ENCODE measurements around the gene MCOLN1. TPM values are rescaled to one million over a fixed set of nuclear protein-coding genes. Genes with fewer than 3 reads are reported as not detected.

Gene MCOLN1
- total and polyA plus RNA-seq, 9 of the 15 experiments (the other 6 are each of a cell fraction or from before 2014, with no cell fraction given) = 0.25 to 15.4 (median 7.1) TPM

- TF ChIP-seq ZBTB8A (IDR thresholded peaks at IDR 0.05; ENCODE audit: partially characterized antibody) = no peak
- no peak for TF ChIP-seq TCF15 (CRISPR knock-in tag; IDR thresholded peaks at IDR 0.05)
- TF ChIP-seq POLR3G (IDR thresholded peaks at IDR 0.05; ENCODE audit: extremely low read depth, insufficient read length, insufficient replicate concordance) = no peak
- no peak for TF ChIP-seq ARID3B (CRISPR knock-in tag; IDR thresholded peaks at IDR 0.05; ENCODE audit: borderline replicate concordance)
- TF ChIP-seq ZNF444 (CRISPR knock-in tag; IDR thresholded peaks at IDR 0.05) = no peak
- no peak for TF ChIP-seq ZBTB1 (CRISPR knock-in tag; IDR thresholded peaks at IDR 0.05; ENCODE audit: borderline replicate concordance, low read depth)
- no peak; the same call in 1 of the 2 replicates for TF ChIP-seq ETS1 (conservative IDR thresholded peaks at IDR 0.05; ENCODE audit: control insufficient read depth, low read depth, low read length)
- TF ChIP-seq ZFP91 (CRISPR knock-in tag; IDR thresholded peaks at IDR 0.05) = no peak
- TF ChIP-seq OTX1 (CRISPR knock-in tag; IDR thresholded peaks at IDR 0.05) = peak; percentile 96
- no peak for TF ChIP-seq SNRNP70 (optimal IDR thresholded peaks at IDR 0.05; ENCODE audit: low read depth, low read length)
- peak; percentile 37; the same call in 1 of the 2 replicates for TF ChIP-seq SOX6 (IDR thresholded peaks at IDR 0.05)
- no peak for TF ChIP-seq L3MBTL2 (IDR thresholded peaks at IDR 0.05)
- no peak for TF ChIP-seq ZBTB9 (CRISPR knock-in tag; IDR thresholded peaks at IDR 0.05)
- no peak for TF ChIP-seq HEY1 (CRISPR knock-in tag; IDR thresholded peaks at IDR 0.05; ENCODE audit: borderline replicate concordance)
- peak; percentile 89 for TF ChIP-seq EHMT2 (IDR thresholded peaks at IDR 0.05)
- no peak for TF ChIP-seq PHF8 (IDR thresholded peaks at IDR 0.05; ENCODE audit: borderline replicate concordance, low read length)
- no peak for TF ChIP-seq ZNF589 (CRISPR knock-in tag; IDR thresholded peaks at IDR 0.05; ENCODE audit: low read depth)
- peak; percentile 79 for TF ChIP-seq ARID1B (IDR thresholded peaks at IDR 0.05)
- no peak for TF ChIP-seq FOXO4 (CRISPR knock-in tag; IDR thresholded peaks at IDR 0.05)
Measured at GRCh38 chr19:7506385-7507328, 15.8 kb upstream of the MCOLN1 start (continued).

Measured in K562 (cell line).